NCI-H128 (cell line): ENCODE measurements around the gene TRPV4.
A peak's percentile ranks its signal among the peaks of the same experiment; 100 is the strongest.

Experiments
- DNase-seq: peaks from one replicate; lab custom pipeline; 2025; ENCODE audit not compliant: unreplicated experiment; lab: John Stamatoyannopoulos, UW

The TRPV4 gene

GRCh38 chr12:109808876-109809646 lies 24.1 kb downstream of the TRPV4 start:
- no peak for DNase-seq

GRCh38 chr12:109807954-109808643 lies 25.1 kb downstream of the TRPV4 start:
- DNase-seq: no peak

- DNase-seq: peak; percentile 2
Observed at GRCh38 chr12:109804820-109805761, 28.1 kb downstream of the TRPV4 start.

GRCh38 chr12:109803678-109804077 lies 29.5 kb downstream of the TRPV4 start:
- DNase-seq: no peak

GRCh38 chr12:109802828-109803227 lies 30.4 kb downstream of the TRPV4 start:
- no peak for DNase-seq

GRCh38 chr12:109800536-109800935 lies 32.7 kb downstream of the TRPV4 start:
- DNase-seq: no peak

GRCh38 chr12:109798691-109799090 lies 34.5 kb downstream of the TRPV4 start:
- DNase-seq: no peak

- no peak for DNase-seq
Observed at GRCh38 chr12:109797905-109798669, 35.1 kb downstream of the TRPV4 start.

- DNase-seq: no peak
Observed at GRCh38 chr12:109796057-109796456, 37.1 kb downstream of the TRPV4 start.

GRCh38 chr12:109795023-109795422 lies 38.2 kb downstream of the TRPV4 start:
- DNase-seq: no peak

- DNase-seq: no peak
Observed at GRCh38 chr12:109793826-109794501, 39.2 kb downstream of the TRPV4 start.

- DNase-seq: no peak
Observed at GRCh38 chr12:109793411-109793810, 39.8 kb downstream of the TRPV4 start.

GRCh38 chr12:109792992-109793391 lies 40.2 kb downstream of the TRPV4 start:
- DNase-seq: no peak

- no peak for DNase-seq
Observed at GRCh38 chr12:109789526-109790048, 43.6 kb downstream of the TRPV4 start.

GRCh38 chr12:109786799-109787198 lies 46.4 kb downstream of the TRPV4 start:
- no peak for DNase-seq

GRCh38 chr12:109785854-109786253 lies 47.3 kb downstream of the TRPV4 start:
- DNase-seq: no peak

- no peak for DNase-seq
Observed at GRCh38 chr12:109783965-109784244, 49.3 kb downstream of the TRPV4 start.

GRCh38 chr12:109783135-109783964 lies 49.8 kb downstream of the TRPV4 start:
- no peak for DNase-seq

- DNase-seq: no peak
Observed at GRCh38 chr12:109782326-109782703, 50.9 kb downstream of the TRPV4 start.
